T-helper 1 cell (primary cell): ENCODE results near the gene AFF3.
"Not testable (repeated sequence)": the region's sequence is repeated elsewhere in the genome, so short reads cannot be mapped to it uniquely, and the experiment has no call there.

Experiments used
- DNase-seq, 5 donors: peaks; one replicate each; pipeline ENCODE4 v3.0.0-alpha.2; 2012 to 2020
- total RNA-seq, 4 donors: gene quantifications; one replicate each; lab custom pipeline; 2026; lab: John Stamatoyannopoulos, UW

AFF3 gene, protein sequence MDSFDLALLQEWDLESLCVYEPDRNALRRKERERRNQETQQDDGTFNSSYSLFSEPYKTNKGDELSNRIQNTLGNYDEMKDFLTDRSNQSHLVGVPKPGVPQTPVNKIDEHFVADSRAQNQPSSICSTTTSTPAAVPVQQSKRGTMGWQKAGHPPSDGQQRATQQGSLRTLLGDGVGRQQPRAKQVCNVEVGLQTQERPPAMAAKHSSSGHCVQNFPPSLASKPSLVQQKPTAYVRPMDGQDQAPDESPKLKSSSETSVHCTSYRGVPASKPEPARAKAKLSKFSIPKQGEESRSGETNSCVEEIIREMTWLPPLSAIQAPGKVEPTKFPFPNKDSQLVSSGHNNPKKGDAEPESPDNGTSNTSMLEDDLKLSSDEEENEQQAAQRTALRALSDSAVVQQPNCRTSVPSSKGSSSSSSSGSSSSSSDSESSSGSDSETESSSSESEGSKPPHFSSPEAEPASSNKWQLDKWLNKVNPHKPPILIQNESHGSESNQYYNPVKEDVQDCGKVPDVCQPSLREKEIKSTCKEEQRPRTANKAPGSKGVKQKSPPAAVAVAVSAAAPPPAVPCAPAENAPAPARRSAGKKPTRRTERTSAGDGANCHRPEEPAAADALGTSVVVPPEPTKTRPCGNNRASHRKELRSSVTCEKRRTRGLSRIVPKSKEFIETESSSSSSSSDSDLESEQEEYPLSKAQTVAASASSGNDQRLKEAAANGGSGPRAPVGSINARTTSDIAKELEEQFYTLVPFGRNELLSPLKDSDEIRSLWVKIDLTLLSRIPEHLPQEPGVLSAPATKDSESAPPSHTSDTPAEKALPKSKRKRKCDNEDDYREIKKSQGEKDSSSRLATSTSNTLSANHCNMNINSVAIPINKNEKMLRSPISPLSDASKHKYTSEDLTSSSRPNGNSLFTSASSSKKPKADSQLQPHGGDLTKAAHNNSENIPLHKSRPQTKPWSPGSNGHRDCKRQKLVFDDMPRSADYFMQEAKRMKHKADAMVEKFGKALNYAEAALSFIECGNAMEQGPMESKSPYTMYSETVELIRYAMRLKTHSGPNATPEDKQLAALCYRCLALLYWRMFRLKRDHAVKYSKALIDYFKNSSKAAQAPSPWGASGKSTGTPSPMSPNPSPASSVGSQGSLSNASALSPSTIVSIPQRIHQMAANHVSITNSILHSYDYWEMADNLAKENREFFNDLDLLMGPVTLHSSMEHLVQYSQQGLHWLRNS (N-terminal part only)
- 2.5 to 16.3 (median 8.1) reads per million in 4 donors for total RNA-seq

DNA sequence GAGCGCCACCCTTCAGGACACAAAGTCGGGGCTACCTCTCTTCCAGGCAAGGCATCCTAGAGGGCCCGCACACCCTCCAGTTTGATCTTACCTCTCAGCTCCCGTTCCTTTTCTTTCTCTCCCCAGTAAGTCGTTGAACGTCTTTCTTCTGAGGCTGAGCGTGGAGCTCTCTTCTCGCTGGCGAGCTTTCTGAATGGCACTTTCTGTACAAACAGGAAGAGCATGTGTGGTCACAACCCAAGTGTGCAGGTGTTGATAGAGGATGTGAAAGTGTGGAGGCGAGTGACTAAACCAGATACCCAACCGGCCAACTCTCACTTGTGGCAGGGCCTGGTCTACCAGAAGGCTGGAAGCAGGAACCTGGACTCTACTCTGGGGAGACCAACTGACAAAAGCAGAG lies at the start of gene AFF3:
Gene AFF3, minus strand, starts transcription at position 198 of the 400 bp plus-strand sequence. CDS start 38,136 bp downstream, outside the sequence.
- peak in 2 of 5 donors; percentile 1 to 73 for DNase-seq

DNA sequence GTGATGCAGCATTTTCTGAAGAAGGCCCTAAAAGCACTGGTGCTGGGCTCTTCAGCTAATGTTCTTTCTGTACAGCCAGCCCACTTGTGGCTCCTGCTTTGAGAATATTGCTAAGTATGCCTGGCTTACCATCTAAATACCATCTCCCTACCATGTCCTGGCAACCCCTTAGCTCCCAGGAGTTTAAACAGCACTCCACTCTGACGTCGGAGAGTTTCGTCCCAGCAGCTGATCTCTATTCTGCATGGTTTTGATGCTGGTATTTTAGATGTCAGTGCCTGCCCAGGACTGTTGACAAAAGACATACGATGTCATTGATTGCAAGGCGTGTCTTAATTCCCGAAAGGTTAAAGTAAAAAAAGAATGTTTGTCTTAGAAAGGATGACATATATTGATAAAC lies 47.0 kb upstream of the AFF3 start:
- DNase-seq = no peak

DNA sequence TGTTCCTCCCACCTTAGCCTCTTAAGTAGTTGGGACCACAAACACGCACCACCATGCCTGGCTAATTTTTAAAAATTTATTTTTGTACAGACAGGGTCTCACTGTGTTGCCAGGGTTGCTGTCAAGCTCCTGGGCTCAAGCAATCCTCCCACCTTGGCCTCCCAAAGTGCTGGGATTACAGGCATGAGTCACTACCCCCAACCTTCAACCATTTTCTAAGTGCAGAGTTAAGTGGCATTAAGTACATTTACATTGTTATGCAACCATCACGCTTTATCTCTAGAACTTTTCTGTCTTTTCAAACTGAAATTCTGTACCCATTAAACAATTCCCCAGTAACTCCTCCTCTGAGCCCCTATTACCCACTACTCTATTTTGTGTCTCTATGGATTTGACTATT lies 45.9 kb upstream of the AFF3 start:
- no peak for DNase-seq

DNA sequence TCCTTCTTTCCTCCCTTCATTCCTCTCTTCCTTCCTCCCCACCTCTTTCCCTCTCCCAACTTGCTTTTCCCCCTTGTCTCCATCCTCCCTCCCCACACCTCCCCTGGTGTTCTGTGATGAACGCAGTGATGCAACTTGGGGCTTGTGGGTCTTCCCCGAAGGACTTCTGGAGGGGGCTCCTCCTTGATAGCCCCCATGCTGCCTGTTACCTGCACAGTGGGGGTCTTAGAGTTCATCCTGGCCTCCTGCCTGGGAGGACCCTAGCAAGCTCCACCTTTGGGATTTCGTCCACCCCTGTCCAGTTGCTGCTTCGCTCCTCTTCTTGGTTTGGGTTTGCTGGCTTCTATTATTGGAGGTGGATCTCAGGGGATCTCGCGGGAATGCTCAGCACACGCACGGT lies 43.7 kb upstream of the AFF3 start:
- no peak for DNase-seq

DNA sequence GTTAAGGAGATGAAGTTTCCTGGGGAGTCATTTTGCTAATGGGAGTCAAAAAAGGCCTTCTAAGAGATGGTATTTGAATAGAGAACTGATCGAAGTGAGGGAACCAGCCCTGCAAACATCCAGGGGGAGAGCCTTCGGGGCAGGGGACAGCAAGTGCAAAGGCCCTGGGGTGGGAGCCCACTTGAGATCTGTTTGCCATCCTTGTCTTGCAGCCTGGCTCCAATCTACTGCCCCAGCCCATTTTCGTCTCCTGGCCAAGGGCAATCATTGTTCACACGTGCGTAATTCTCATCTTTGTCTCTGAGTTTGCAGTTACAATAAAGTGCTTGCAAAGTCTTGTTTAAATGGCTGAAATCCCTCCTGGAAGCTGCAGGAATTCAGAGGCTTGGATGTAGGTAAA lies 43.1 kb upstream of the AFF3 start:
- no peak for DNase-seq

DNA sequence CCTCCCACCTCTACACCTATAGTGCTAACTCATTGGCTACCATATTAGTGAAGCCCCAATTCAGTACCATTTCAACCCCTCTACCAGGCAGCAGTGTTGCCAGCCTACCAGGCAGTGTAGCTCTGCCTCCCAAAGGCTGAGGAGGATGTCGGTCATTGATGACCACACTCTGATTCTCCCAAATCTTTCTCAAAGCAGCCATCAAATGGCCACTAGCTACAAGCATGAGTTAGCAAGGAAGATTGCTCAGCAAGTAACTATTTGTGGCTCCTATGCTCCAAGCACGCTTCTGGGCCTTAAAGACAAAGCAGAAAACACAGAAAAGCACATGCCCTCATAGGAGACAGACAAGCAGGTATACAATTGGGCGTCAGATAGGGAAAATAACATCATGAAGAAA lies 42.7 kb upstream of the AFF3 start:
- DNase-seq = no peak

DNA sequence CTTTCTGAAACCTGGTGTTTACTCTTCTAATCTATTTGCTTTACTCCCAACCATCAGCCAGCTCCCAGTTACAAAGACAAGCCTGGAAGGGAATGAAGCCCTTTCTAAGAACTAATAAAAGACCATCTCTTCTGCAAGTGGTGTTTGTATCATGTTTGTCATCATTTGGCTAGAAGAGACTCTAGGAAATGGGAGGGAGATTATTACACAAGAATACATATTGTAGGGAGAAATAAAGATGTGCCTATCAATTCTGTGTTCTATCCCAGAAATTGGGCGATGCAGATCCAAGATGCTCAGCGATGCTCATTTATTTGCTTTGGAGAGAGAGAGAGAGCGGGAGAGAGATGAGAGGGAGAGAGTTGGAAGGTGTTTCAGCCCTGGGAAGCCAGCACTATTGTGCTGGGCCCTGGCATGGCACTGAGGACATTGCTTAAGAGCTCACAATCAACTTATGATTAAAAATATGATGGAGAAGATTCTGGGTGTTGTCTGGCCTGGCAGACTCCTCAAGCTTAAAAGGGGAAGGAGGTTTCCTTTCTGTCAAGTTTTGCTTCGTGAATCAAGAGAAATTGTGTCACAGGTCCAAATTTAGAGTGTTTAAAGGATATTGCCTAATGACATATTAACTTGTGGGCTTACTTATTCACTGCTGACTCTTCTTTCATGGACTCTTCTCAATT lies 41.8 kb upstream of the AFF3 start:
- no peak for DNase-seq

DNA sequence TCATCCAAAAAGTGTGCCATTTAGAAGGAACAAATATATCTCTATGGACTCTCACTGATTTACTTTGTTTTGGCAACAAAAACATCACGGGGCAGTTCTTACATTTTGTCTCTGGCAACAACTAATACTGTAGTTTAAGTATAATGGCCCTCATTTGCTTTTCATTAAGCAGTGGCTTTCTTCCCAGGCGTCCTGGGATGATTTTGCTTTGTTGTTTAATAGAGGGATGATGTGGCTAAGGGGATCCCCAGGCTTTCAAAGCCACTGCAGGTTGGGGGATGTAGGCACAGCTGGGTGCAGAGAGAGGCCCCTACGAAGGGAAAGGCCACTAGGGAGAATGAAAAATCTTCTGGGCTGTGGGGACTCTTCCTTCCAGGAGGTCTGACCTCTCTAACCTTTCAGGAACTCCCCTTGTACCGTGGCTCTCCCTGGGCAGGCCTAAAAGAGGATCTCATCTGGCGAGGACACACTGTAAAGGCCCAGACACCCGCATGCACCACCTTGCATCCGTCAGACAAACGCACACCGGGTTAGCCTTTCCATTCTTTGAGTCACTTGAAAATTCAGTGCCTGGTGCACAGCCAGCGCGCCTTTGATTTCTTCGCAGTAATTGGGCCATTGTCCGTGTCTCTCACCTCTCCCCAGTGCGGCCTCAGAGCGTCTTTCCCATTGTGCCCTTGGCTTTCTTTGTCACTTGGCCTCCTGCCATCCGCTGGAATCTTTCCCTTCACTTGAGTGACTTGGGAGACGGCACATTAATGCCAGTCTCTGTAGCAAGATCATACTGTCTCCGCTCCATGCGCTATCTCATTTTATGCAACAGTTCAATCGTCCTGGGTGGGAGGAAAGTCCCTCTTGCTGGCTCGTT lies 40.3 kb upstream of the AFF3 start:
- no peak for DNase-seq

DNA sequence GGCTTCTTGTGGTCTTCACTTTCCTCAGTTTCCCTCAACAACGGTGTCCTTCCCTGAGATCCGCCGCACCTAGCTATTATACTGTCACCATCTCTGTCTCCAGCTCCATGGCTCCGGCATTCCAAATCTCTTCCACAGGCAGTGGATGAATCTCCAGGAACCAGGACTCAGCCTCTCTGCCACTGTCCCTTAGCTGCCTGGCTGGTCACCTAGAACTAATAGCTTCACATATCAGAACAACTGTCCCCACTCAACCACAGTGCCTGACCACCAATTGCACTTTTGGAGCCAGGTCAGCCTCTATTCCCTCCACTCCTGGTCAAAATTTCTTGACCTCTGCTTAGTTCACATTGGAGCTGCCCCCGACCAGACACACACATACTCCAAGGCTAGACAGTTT lies 38.1 kb upstream of the AFF3 start:
- no peak for DNase-seq

DNA sequence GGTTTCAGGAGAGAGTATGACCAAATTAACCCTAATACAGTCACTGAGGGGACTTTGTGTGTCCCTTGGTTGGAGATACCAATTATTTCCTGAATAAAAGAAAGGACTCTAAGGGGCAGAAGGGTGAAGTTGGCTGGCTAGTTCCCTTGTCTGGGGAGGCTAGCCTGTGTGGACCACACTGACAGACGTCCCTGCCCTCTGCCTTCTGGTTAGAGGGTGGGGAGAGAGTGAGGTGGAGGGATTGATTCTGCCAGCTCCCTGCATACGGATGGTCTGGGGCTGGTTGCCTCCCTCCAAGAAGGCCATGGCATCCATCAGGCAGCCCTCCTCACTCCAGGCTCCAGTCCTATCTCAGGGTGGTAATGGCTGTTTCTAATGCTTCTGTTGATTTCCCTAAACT lies 37.4 kb upstream of the AFF3 start:
- DNase-seq = no peak

DNA sequence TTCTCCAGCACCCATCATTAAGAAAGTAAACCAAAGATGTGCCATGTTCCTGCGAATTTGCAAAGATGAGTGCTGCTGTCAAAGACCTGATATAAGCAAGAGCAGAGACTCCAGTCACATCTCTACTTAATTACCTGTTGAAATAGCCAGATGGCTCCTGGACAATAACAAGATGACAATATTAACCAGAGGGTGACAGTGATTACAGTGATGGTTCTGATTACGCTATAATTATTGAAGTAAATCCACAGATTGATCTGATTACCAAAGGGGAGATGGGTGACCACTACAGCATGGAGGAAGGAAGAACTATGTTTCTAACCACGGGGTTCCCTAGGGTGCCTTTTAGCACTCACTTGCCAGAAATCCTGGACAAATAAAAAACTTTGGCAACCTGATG lies 36.5 kb upstream of the AFF3 start:
- DNase-seq = no peak

DNA sequence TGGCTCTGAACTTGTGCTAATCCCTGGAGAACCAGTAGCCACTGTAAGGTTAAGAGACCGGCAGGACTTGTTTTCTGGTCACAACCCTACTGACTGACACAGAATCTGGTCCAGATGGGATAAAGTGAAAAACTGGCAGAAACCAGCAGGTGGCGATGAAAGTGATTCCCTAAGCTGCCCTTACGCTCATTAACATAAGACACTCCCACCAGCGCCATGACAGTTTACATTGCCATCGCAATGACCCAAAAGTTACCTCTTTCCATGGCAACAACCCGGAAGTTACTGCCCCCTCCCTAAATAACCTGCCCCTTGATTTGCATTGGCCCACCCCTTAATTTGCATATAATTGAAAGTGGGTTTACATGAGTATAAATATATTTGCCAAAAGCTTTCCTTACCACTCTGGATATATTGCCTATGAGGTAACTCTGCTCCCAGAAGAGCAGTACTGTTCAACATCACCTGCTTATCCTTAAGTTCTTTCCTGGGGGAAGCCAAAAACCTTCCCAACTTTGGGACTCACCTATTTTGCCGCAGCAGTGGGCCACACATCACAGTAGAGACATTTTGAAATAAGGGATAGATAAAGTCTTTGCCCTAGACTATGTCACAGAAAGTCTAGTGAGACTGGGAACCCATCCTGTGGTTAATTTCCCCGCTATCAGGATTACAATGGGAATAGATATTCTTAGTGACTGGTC lies 35.8 kb upstream of the AFF3 start:
- DNase-seq = peak in 1 of 5 donors; percentile 7

DNA sequence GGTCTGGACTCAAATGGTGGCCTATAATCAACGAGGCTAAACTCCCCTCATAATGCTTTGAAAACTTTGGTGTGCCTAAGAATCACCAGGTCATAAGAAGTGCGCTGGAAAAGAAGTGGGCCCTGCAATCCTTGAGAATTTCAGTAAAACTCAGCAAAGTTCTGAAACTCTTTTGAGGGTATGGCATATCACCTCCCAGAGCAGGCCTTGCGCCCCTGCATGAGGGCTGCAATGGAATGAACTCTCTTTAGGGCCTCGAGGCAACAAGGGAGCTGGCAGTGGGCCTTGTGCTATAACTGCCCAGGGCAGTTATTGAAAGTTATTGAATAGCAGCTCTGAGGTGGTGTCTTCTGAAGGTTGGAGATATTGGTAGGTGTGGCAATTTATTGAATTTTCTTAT lies 34.5 kb upstream of the AFF3 start:
- no peak for DNase-seq

DNA sequence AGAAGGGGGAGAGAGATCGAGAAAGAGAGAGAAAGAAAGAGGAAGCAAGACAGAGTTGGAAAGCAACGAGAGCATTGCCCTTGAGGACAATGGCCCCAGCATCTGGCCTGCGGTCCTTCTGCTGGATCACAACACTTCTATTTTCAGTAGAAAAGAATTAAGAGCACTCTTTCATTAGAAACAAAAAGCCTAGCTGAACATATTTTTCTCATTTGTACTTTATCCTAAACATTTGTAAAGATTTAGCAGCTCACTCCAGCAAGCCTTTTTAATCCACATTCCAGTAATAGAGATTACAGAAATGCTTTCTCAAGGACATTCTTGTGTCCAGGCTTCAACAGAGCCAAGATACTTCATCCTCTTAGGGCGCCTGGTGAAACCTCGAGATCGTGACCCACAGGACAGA lies 31.6 kb upstream of the AFF3 start:
- no peak for DNase-seq

DNA sequence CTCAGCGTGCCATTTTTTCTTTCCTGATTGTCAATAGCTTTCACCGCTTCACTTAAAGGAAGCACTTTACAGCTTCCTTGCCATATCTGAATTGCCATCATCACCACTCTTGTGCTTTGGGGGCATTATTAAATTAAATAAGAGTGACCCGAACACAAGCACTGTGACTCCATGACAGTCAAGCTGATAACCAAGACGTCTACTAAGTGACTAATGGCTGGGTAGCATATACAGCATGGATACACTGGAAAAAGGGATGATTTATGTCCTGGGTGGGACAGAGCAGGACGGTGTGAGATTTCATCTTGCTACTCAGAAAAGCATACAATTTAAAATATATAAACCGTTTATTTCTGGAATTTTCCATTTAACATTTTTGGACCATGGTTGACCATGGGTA lies 24.3 kb upstream of the AFF3 start:
- DNase-seq = no peak

DNA sequence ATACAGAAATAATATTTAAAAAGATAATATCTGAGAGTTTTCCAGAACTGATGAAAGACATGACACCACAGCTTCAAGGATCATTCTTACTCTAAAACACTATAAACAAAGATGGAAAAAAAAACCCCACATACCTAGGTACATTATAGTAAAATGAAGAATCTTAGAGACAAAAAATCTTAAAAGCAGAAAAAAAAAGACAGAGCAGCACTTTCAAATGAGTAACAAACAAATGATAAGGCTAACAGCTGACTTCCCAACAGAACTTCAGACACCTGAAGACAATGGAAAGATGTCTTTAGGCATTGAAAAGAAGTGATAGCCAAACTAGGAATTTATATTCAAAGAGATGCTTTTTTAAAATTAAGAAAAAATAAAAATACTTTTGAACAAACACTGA lies 21.2 kb upstream of the AFF3 start:
- DNase-seq = no peak

DNA sequence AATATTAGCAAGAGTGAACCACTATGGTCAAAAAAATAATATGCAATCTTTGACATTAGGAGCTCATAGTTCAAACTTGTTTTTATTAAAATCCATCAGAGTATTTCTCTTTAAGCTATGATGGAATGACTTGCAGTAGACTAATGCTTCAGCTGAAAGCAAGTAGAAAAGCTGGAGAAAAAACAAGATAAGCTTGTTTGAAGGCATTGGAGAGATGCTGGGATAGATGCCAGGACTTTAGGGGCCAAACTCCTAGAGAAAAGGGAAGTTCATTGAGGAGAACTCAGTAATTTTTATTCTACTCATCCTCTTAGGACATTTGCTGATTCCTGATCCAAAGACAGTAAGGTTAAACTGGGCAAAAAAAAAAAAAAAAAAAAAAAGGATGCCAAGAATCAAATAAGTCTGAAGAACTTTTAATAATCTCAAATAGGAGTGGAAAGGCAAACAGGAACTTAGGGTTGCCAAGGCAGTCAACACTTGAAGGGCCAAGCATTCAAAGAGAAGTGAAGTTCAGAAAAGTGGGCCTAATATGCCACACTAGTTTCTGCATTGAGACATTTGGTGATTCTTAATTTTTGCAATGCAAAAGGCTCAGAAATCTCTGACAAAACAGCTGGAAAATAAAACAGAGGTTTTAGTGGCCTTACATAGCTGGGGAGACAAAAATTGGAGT lies 19.7 kb upstream of the AFF3 start:
- DNase-seq = no peak

DNA sequence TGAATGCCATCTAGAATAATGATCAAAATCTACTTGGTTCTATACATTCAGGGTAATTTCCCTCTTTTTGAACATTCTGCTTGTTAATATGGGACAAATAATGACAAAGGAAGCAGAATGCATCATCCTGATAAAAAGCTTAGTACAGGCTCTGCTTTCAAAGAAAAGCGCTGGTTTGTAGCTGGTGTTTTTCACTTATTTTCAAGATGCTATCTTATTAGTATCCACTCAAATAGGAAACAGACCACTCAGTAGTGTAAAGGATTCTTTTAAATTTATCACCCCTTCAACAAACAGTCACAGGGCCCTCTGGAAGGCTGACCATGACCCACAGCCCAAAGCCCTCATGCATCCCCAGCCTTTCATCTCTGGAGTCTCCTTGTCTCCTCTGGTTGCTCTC lies 18.0 kb upstream of the AFF3 start:
- no peak for DNase-seq

DNA sequence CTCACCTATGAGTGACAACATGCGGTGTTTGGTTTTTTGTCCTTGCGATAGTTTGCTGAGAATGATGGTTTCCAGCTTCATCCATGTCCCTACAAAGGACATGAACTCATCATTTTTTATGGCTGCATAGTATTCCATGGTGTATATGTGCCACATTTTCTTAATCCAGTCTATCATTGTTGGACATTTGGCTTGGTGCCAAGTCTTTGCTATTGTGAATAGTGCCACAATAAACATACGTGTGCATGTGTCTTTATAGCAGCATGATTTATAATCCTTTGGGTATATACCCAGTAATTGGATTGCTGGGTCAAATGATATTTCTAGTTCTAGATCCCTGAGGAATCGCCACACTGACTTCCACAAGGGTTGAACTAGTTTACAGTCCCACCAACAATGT lies 9.4 kb upstream of the AFF3 start:
- not testable (repeated sequence) for DNase-seq

DNA sequence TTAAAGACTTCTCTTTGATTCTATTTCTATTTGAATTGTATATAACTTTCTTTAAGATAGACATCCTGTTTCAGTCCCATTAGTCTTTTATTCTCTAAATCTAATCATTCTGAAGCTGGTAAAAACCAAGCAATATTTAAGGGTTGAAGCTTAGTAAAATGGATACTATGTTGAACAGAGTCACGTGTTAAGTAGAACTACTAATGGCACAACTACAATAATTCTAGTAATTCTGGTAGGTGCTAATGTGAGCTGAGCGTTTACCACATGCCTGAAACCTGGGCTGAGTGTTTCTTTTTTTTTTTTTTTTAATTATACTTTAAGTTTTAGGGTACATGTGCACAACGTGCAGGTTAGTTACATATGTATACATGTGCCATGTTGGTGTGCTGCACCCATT lies 8.9 kb upstream of the AFF3 start:
- DNase-seq = peak in 1 of 5 donors; percentile 3
